Activated B cell treated with CpG ODN at 0.5 μM for 24 hours (primary cell): ENCODE results near the gene PDE1A. TPM values are rescaled to one million over a fixed set of nuclear protein-coding genes. Genes with fewer than 3 reads are reported as not detected.

ENCODE experiments used
- ATAC-seq: fragments of 200-7000 bp; cut with Tn5 transposase; one replicate; pipeline ENCODE4 v1.10.0; 2021; ENCODE audit warnings: low read depth, mild to moderate bottlenecking, moderate library complexity
- CTCF ChIA-PET: fragments of 350-600 bp; sonication (Branson Sonifier 250); formaldehyde crosslinking; loops from one replicate; lab custom pipeline; 2021; ENCODE audit warnings: antibody characterized with exemption; lab: Charles Lee
- POLR2A ChIA-PET: fragments of 350-600 bp; sonication (Branson Sonifier 250); formaldehyde crosslinking; loops from one replicate; lab custom pipeline; 2021; ENCODE audit warnings: antibody characterized with exemption; lab: Charles Lee
- DNase-seq: peaks from one replicate; pipeline ENCODE4 v3.0.0; 2022
- H3K27ac Mint-ChIP-seq: one replicate; pipeline ENCODE4 v1.8.0; 2020; ENCODE audit warnings: mixed read lengths
- H3K27me3 Mint-ChIP-seq: one replicate; pipeline ENCODE4 v1.8.0; 2021; ENCODE audit warnings: mixed read lengths
- H3K36me3 Mint-ChIP-seq: one replicate; pipeline ENCODE4 v1.8.0; 2021; ENCODE audit warnings: low read depth, mixed read lengths
- H3K4me1 Mint-ChIP-seq: one replicate; pipeline ENCODE4 v1.8.0; 2021; ENCODE audit warnings: mixed read lengths
- H3K4me3 Mint-ChIP-seq: one replicate; pipeline ENCODE4 v1.8.0; 2020; ENCODE audit warnings: mild to moderate bottlenecking, mixed read lengths
- H3K9me3 Mint-ChIP-seq: one replicate; pipeline ENCODE4 v1.8.0; 2020; ENCODE audit warnings: mixed read lengths
- intact Hi-C: fragments of 100-400 bp; cut with micrococcal nuclease; formaldehyde crosslinking; loops from one replicate; pipeline ENCODE4 v1.15.1; 2024
- total RNA-seq: library from RNA; stranded (reverse); gene quantifications from 2 replicates; pipeline ENCODE4 v1.2.3, GENCODE V29; 2022
- TF ChIP-seq, protein P1 (sequence below): fragments of 200-600 bp; IDR thresholded peaks from one replicate; pipeline ENCODE4 v1.8.0; 2022; ENCODE audit warnings: antibody characterized with exemption, mild to moderate bottlenecking

The PDE1A gene
- total RNA-seq, 1 donor from 2014 or later = not detected

DNA sequence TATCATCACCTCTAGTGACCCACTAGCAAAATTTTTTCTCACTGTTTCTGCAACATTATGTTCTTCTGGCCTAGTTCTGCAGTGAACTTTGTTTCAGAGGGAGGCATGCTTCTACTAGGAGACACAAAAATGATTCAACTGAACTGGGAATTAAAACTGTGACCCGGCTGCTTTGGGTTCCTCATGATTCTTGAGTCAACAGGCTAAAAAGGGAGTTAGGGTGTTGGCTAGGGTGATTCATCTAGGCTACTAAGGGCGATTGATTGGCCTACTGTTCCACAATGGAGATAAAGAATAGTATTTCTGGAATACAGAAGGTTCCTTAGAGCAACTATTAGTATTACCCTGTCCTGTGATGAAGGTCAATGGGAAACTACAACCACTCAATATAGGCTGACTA is 261.6 kb downstream of the PDE1A start:
- ATAC-seq (no peak), DNase-seq (no peak)
- POLR2A ChIA-PET = no interaction called here
- intact Hi-C loops = no loop called here
- TF ChIP-seq, protein P1, sequence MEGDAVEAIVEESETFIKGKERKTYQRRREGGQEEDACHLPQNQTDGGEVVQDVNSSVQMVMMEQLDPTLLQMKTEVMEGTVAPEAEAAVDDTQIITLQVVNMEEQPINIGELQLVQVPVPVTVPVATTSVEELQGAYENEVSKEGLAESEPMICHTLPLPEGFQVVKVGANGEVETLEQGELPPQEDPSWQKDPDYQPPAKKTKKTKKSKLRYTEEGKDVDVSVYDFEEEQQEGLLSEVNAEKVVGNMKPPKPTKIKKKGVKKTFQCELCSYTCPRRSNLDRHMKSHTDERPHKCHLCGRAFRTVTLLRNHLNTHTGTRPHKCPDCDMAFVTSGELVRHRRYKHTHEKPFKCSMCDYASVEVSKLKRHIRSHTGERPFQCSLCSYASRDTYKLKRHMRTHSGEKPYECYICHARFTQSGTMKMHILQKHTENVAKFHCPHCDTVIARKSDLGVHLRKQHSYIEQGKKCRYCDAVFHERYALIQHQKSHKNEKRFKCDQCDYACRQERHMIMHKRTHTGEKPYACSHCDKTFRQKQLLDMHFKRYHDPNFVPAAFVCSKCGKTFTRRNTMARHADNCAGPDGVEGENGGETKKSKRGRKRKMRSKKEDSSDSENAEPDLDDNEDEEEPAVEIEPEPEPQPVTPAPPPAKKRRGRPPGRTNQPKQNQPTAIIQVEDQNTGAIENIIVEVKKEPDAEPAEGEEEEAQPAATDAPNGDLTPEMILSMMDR = no peak
- Mint-ChIP-seq H3K4me3 (no peak overlapping the region), H3K36me3 (no peaks in the 10 kb centered on the region), H3K27ac (no peak overlapping the region), H3K4me1 (no peaks in the 10 kb centered on the region), H3K27me3 (no peaks in the 10 kb centered on the region), H3K9me3 (no peaks in the 10 kb centered on the region)
- CTCF ChIA-PET = no interaction called here

DNA sequence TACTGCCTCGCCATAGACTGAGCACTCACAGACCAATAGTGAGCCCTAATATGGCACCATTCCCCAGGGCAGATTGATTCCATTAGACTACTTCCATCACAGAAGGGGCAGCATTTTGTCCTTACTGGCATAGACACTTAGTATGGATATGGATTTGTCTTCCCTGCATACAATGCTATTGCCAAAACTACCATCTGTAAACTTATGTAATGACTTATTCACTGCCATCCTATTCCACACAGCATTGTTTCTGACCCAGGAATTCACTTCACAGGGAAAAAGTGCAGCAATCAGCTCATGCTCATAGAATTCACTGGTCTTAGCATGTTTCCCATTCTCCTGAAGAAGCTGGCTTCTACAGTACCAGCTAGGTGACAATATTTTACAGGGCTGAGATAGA is 262.1 kb downstream of the PDE1A start:
- CTCF ChIA-PET = no interaction called here
- Mint-ChIP-seq H3K4me1 (no peaks in the 10 kb centered on the region), H3K9me3 (no peaks in the 10 kb centered on the region), H3K27me3 (no peaks in the 10 kb centered on the region), H3K27ac (no peak overlapping the region), H3K36me3 (no peaks in the 10 kb centered on the region), H3K4me3 (no peak overlapping the region)
- intact Hi-C loops = no loop called here
- ATAC-seq (no peak), DNase-seq (no peak)
- TF ChIP-seq, protein P1 = no peak
- POLR2A ChIA-PET = no interaction called here

DNA sequence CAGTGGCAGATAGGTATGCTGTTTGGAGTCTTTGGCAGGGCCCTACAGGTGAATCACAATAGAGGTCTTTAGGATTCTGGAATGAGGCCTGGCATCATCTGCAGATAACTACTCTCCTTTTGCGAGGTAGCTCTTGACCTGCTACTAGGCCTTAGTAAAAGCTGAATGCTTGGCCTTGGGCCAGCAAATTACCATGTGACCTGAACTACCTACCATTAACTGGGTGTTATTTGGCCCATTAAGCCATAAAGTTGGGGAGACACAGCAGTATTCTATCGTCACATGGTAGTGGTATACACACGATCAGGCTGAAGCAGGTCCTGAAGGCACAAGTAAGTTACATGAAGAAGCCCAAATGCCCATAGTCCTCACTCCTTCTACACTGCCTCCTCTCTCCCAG is 263.0 kb downstream of the PDE1A start:
- CTCF ChIA-PET = no interaction called here
- no peaks in the 10 kb centered on the region for H3K9me3 Mint-ChIP-seq

DNA sequence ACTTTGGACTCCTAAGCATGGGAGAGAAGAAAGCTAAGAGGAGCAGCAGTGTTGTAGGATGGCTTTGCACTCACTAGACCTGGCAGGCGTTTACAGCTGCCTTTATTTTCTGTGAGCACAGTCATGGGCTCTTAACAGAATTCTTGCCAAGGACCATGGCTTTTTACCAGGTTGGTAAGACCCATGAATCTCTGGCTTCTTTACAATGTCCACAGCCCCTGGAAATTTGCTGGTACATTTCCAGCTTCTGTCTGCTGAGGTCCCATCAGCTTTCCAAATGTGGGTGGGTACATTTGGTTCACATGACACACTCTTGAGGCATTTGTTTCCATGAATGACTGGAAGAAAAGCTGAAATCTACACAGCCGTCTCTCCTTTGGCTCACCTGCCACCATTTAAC is 278.5 kb downstream of the PDE1A start:
- no peaks in the 10 kb centered on the region for H3K36me3 Mint-ChIP-seq
- TF ChIP-seq, protein P1 = no peak
- POLR2A ChIA-PET = no interaction called here
- no peaks in the 10 kb centered on the region for H3K9me3 Mint-ChIP-seq
- DNase-seq (no peak), ATAC-seq (no peak)
- CTCF ChIA-PET = no interaction called here
- intact Hi-C loops = no loop called here
- no peaks in the 10 kb centered on the region for H3K4me1 Mint-ChIP-seq
- H3K27me3 Mint-ChIP-seq = no peaks in the 10 kb centered on the region
- H3K4me3 Mint-ChIP-seq = no peak overlapping the region
- no peak overlapping the region for H3K27ac Mint-ChIP-seq

More for the DNA sequence above, 263.0 kb downstream of the PDE1A start:
- intact Hi-C loops = no loop called here
- DNase-seq (no peak), ATAC-seq (no peak)
- POLR2A ChIA-PET = no interaction called here
- Mint-ChIP-seq H3K36me3 (no peaks in the 10 kb centered on the region), H3K27me3 (no peaks in the 10 kb centered on the region), H3K4me1 (no peaks in the 10 kb centered on the region), H3K27ac (no peak overlapping the region), H3K4me3 (no peak overlapping the region)
- TF ChIP-seq, protein P1 = no peak

DNA sequence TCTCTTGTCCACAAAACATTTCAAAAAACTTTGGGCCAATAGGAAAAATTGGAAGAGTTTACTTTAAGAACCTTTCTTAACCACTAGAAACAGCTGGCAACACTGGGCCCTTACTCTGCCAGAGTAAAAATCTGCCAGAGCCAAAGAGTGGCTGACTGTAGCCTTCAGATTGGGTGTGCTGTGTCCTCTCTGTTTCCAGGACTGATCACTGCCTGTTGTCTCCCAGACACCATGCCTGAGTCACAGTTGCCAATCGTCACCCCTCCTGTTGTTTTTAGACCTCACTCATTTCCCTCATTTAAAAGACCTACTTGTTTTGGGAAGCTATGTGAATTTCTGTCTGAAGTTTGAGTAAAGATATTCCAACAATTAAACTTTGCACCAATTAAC is 282.1 kb downstream of the PDE1A start:
- ChIA-PET CTCF (no interaction called here), POLR2A (no interaction called here)
- intact Hi-C loops = no loop called here
- Mint-ChIP-seq H3K9me3 (no peaks in the 10 kb centered on the region), H3K36me3 (no peaks in the 10 kb centered on the region), H3K27me3 (no peaks in the 10 kb centered on the region), H3K4me1 (no peaks in the 10 kb centered on the region), H3K27ac (no peak overlapping the region), H3K4me3 (no peak overlapping the region)
- TF ChIP-seq, protein P1 = no peak
- DNase-seq (no peak), ATAC-seq (no peak)
